ENCODE measurements around the gene MRPS34.
A peak's percentile ranks its signal among the peaks of the same experiment; 100 is the strongest.

The MRPS34 gene

GRCh38 chr16:1782408-1783264 lies 9.7 kb upstream of the MRPS34 start, which contains the start of the genes NUBP2 and SPSB3:
NUBP2 (plus strand) TSS chr16:1782960; CDS start chr16:1783021, 61 bp downstream.
SPSB3 (minus strand) TSS chr16:1782571; CDS start chr16:1781483, 1,088 bp downstream.
- DNase-seq (ENCODE audit: low read depth, low spot score), result peak; percentile 100

- no peak for DNase-seq (ENCODE audit: low read depth, low spot score)
Measured at GRCh38 chr16:1781758-1782407, 8.9 kb upstream of the MRPS34 start.

- DNase-seq (ENCODE audit: low read depth, low spot score), result no peak
Measured at GRCh38 chr16:1781254-1781653, 8.3 kb upstream of the MRPS34 start.

- no peak for DNase-seq (ENCODE audit: low read depth, low spot score)
Measured at GRCh38 chr16:1780677-1781072, 7.7 kb upstream of the MRPS34 start.

GRCh38 chr16:1779741-1780676 lies 7.1 kb upstream of the MRPS34 start:
- no peak for DNase-seq (ENCODE audit: low read depth, low spot score)

- no peak for DNase-seq (ENCODE audit: low read depth, low spot score)
Measured at GRCh38 chr16:1779234-1779701, 6.3 kb upstream of the MRPS34 start.

- DNase-seq (ENCODE audit: low read depth, low spot score), result peak; percentile 78
Measured at GRCh38 chr16:1778200-1779179, 5.6 kb upstream of the MRPS34 start.

GRCh38 chr16:1777375-1778199 lies 4.7 kb upstream of the MRPS34 start:
- DNase-seq (ENCODE audit: low read depth, low spot score), result no peak

- no peak for DNase-seq (ENCODE audit: low read depth, low spot score)
Measured at GRCh38 chr16:1776991-1777374, 4.0 kb upstream of the MRPS34 start.

- no peak for DNase-seq (ENCODE audit: low read depth, low spot score)
Measured at GRCh38 chr16:1776672-1776955, 3.7 kb upstream of the MRPS34 start.

- DNase-seq (ENCODE audit: low read depth, low spot score), result no peak
Measured at GRCh38 chr16:1775846-1776671, 3.1 kb upstream of the MRPS34 start.

- DNase-seq (ENCODE audit: low read depth, low spot score), result no peak
Measured at GRCh38 chr16:1775006-1775845, 2.3 kb upstream of the MRPS34 start.

- DNase-seq (ENCODE audit: low read depth, low spot score), result no peak
Measured at GRCh38 chr16:1774448-1774780, 1.5 kb upstream of the MRPS34 start.

GRCh38 chr16:1773703-1774447 lies 941 bp upstream of the MRPS34 start:
- DNase-seq (ENCODE audit: low read depth, low spot score), result no peak

GRCh38 chr16:1772362-1772907 lies 499 bp downstream of the MRPS34 start, which contains the start of gene EME2:
EME2 (plus strand) TSS chr16:1772810; CDS start chr16:1773228, 418 bp downstream.
- DNase-seq (ENCODE audit: low read depth, low spot score), result no peak

GRCh38 chr16:1771864-1772361 lies 1.0 kb downstream of the MRPS34 start:
- DNase-seq (ENCODE audit: low read depth, low spot score), result no peak

All from brain pericyte (primary cell).